Stimulated activated CD4-positive, alpha-beta T cell treated with anti-CD3 and anti-CD28 coated beads, Interleukin-1b, Interleukin-23, amount 100 ng/mL, for 4 hours (primary cell): ENCODE results near the gene SH3BP4.

Source experiments
- DNase-seq, 2 donors: peaks; one replicate each; pipeline ENCODE4 v3.0.0-alpha.2; 2020; ENCODE audit warnings: low read depth in 2 of 2

SH3BP4 gene

DNA sequence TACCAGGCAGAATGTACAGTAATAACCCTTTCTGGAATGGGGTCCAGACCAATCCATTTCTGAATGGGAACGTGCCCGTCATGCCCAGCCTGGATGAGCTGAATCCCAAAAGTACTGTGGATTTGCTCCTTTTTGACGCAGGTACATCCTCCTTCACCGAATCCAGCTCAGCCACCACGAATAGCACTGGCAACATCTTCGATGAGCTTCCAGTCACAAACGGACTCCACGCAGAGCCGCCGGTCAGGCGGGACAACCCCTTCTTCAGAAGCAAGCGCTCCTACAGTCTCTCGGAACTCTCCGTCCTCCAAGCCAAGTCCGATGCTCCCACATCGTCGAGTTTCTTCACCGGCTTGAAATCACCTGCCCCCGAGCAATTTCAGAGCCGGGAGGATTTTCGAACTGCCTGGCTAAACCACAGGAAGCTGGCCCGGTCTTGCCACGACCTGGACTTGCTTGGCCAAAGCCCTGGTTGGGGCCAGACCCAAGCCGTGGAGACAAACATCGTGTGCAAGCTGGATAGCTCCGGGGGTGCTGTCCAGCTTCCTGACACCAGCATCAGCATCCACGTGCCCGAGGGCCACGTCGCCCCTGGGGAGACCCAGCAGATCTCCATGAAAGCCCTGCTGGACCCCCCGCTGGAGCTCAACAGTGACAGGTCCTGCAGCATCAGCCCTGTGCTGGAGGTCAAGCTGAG is 89.6 kb downstream of the SH3BP4 start:
- no peak for DNase-seq

DNA sequence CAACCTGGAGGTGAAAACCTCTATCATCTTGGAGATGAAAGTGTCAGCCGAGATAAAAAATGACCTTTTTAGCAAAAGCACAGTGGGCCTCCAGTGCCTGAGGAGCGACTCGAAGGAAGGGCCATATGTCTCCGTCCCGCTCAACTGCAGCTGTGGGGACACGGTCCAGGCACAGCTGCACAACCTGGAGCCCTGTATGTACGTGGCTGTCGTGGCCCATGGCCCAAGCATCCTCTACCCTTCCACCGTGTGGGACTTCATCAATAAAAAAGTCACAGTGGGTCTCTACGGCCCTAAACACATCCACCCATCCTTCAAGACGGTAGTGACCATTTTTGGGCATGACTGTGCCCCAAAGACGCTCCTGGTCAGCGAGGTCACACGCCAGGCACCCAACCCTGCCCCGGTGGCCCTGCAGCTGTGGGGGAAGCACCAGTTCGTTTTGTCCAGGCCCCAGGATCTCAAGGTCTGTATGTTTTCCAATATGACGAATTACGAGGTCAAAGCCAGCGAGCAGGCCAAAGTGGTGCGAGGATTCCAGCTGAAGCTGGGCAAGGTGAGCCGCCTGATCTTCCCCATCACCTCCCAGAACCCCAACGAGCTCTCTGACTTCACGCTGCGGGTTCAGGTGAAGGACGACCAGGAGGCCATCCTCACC is 90.2 kb downstream of the SH3BP4 start:
- no peak for DNase-seq

DNA sequence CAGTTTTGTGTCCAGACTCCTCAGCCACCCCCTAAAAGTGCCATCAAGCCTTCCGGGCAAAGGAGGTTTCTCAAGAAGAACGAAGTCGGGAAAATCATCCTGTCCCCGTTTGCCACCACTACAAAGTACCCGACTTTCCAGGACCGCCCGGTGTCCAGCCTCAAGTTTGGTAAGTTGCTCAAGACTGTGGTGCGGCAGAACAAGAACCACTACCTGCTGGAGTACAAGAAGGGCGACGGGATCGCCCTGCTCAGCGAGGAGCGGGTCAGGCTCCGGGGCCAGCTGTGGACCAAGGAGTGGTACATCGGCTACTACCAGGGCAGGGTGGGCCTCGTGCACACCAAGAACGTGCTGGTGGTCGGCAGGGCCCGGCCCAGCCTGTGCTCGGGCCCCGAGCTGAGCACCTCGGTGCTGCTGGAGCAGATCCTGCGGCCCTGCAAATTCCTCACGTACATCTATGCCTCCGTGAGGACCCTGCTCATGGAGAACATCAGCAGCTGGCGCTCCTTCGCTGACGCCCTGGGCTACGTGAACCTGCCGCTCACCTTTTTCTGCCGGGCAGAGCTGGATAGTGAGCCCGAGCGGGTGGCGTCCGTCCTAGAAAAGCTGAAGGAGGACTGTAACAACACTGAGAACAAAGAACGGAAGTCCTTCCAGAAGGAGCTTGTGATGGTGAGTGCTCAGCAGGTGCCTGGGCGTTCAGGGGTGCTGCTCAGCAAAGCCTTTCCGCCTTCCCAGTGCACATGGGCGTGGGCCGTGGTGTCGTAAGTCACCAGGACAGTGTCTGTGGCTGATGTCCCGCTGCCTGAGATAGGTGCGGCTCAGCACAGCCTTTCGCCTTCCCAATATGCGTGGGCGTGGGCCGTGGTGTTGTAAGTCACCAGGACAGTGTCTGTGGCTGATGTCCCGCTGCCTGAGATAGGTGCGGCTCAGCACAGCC is 91.0 kb downstream of the SH3BP4 start:
- DNase-seq, result no peak

GRCh38 chr2:235043762-235044500 is 92.1 kb downstream of the SH3BP4 start:
- DNase-seq, result no peak

DNA sequence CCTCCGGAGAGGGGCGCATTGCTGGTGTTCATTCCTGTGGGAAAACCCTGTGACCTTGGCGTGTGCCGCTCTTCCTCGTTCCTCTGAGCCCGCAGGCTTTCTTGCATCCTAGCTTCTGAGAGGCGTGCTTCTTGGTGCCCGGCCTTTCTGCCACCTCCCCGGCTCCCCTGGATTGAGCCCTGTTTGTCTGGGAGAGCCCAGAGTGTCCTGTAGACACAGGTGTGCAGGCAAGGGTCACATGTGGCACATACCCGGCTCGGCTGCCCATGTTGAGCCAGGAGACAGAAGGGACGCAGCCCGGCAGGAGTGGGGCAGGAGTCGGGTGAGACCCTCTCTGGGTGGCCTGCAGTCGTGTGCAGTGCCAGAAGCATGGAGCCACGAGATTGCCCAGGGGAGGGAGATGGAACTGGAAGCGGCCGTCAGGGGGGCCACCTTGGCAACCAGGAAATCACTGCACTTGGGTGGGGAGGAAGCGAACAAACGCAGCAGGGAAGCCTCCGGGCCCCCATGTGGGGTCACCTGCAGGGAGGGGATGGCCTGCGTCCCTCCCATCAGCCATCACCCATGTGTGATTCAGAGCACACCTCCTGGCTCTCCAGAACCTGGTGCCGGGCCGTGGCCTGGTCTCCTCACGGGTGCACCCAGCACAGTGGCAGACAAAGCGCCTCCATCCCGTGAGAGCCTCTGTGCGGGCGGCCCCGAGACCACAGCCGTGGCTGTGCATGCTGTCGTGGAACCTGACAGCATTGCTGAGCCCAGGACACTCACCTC is 92.9 kb downstream of the SH3BP4 start:
- DNase-seq, result no peak

GRCh38 chr2:235045336-235045972 is 93.6 kb downstream of the SH3BP4 start:
- DNase-seq, result no peak

GRCh38 chr2:235045973-235046343 is 94.1 kb downstream of the SH3BP4 start:
- DNase-seq, result no peak

GRCh38 chr2:235046589-235046988 is 94.8 kb downstream of the SH3BP4 start:
- DNase-seq, result no peak

DNA sequence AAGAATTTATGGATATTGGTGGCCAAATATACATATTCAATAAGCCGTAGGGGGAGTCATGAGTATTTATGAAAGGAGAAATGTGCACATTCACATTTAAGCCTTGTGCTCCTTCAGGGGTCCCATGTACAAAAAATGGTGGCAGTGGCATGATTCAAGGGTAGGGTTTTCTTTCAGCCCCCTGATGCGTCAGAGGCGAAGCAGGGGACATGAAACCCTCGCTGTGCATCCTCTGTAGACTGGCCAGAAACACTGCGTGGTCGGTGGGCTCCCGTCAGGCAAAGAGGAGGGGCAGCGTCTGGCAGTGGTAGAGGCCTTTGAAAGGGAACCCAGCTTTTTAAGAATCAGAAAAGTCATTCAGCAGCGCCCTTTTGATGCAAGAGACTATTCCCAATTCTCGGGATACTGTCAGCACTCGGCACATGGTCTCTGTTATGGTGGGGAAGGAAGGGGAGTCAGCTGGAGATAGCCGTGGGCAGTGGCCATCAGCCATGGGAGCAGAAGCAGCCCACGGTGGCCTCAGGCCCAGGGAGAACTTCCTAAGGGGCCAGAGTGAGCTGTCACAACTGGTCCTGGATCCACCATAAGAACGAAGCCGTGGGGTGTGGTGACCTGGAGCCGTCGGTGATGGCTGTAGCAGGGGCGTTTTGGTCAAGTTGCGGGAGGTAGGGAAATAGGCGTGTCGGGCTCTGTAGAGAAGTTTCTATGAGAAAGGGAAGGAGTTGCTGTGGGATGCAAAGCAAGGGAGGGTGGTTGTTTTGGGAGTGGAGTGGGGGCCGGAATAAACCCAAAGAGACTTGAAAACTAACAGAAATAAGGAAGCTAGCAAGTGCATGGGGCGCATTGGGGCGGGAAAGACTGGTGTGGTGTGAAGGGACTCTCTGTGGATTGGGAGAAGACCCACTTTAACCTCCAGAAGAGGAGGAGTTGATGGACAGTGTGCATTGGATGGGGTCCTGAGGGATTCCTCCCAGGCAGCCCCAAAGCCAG is 95.6 kb downstream of the SH3BP4 start:
- DNase-seq, result no peak

DNA sequence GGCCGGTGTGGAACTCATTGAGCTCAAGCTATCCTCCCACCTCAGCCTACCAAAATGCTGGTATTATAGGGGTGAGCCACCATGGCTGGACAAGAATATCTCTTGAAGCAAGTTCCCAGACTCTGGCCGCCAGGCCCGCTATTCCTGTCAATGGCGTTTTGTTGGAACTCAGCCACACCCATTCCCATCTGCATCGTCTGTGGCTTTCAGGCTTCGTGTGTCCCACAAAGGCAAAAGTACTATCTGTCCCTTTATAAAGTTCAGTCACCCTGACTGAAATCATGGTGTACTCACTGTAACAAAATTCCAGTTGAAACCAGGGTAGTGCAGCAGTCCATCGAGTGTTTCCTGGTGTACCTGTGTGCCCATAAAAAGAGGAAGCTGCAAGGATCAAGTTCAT is 96.7 kb downstream of the SH3BP4 start:
- no peak for DNase-seq

DNA sequence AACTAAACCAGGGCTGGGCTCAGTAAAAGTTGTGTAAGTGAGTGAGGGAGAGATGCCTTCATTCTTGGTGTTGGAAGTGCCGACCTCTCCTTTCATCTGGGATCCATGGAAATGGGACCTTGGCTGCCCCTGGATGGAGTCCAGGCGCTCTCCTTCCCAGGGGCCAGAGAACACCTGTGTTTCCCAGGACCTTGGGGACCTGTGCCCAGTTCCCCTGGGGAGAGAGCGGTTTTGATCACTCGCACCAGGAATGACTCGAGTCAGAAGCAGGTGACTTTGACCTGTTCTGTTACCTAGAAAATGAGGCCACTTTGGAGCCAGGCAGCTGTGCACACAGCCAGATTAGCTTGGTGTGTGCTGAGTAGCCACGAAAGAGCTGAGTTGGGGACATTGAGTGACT is 97.3 kb downstream of the SH3BP4 start:
- DNase-seq, result no peak

- no peak for DNase-seq
Measured at GRCh38 chr2:235049719-235050118, 97.9 kb downstream of the SH3BP4 start.

- no peak for DNase-seq
Measured at GRCh38 chr2:235050980-235051351, 99.1 kb downstream of the SH3BP4 start.

DNA sequence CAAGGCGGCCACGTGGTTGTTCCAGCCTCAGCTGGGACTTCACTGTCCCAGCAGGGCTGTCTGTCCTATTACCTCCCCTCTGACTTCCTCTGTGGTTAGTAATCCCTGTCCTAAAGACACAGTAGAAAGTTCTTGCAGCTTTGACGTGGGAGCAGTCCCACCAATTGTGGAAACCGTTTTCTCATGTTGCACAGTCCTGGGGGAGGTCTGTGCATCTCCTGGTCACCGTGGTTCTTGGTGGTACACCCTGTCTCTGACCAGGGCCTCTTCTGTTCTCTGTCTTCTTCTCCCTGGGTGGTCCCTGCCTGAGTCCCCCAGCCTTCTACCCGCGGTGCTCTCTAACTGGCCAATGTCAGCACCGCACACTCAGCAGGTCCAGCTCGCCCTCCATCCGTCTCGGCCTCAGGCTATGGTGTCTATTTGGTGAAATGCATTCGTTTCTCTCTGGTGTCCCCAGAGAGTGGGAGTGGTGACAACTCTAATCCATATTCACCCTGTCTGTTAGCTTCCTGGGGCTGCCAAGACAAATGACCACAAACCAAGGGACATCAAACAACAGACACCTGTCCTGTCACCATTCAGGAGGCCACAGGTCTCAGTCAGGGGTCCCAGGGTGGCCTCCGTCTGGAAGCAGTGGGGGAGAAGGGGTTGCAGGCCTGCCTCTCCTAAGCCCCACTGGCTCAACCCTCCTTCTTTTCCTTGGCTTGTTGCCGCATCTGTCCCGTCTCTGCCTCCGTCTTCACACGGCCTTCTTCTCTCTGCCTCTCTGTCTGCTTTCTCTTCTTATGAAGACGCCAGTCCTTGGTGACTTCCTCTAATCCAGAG is 99.8 kb downstream of the SH3BP4 start:
- no peak for DNase-seq

GRCh38 chr2:235052514-235053354 is 100.9 kb downstream of the SH3BP4 start:
- DNase-seq, result no peak

DNA sequence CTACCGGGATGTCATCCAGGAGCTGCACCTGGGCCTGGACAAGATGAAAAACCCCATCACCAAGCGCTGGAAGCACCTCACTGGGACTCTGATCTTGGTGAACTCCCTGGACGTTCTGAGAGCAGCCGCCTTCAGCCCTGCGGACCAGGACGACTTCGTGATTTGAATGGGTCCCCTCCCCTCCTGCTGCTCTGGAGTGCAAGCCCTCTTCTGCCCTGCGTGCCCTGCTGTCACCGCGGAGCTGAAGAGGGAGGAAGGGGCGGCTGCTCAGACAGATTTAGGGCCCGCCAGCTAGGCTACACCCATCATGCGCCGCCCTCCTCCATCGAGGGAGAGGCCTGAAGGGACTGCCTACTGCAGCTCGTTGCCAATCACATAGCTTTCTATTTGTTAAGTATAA is 101.8 kb downstream of the SH3BP4 start:
- DNase-seq, result no peak

DNA sequence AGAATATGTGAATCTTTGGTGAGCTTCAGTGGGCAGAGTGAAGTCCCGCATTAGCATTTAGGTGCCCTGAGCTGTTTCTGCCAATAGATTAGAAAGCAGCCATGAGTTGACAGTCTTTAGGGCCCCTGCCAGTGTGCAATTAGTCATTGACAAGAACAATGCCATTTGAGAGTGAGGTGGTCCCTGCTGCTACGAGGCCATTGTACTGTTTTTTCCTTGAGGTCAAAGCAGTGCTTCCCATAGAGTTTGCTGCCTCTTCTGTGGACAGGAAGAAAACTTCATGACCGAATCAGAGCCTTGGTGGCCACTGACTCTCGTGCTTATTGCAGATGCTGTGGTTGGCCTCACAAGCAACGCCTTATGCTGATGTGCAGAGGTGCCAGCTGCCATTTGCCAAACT is 102.7 kb downstream of the SH3BP4 start:
- DNase-seq, result no peak

DNA sequence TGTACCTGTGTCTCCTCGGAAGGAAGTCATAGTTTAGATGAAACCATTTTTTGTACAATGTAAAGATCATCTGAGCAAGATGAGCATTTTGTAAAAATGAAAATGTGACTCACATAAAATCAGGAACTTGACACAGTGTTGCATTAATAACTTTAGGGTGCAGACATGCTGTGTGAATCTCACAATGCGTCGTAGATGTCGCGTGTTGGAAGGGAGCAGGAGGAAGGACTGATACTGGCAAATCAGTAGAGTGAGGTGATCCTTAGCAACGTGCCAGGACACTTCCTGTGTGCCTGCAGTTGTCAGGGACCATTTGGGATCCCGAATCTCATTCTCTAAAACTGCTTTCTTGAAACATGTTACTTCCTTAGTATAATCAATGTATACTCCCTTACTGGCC is 103.1 kb downstream of the SH3BP4 start:
- DNase-seq, result no peak
